Spinal cord (tissue), 10 donors: ENCODE measurements around the gene ZBTB1. TPM values are rescaled to one million over a fixed set of nuclear protein-coding genes. Genes with fewer than 3 reads are reported as not detected.
"Not testable (repeated sequence)": the region's sequence is repeated elsewhere in the genome, so short reads cannot be mapped to it uniquely, and the experiment has no call there.

ENCODE experiments used
- DNase-seq, 6 donors: peaks; one replicate each; pipeline versions ENCODE4 v3.0.0 to v3.0.0-alpha.2; 2013 to 2015; ENCODE audit warnings: low spot score in 6 of 6, low read depth in 4 of 6
- H3K27ac ChIP-seq: one replicate; pipeline ENCODE4 v1.5.1; 2013; ENCODE audit warnings: low read depth, low read length, control low read depth
- H3K27me3 ChIP-seq: one replicate; pipeline ENCODE4 v1.6.1; 2013; ENCODE audit warnings: low read length; ENCODE audit not compliant: control insufficient read depth, insufficient read depth
- H3K36me3 ChIP-seq: one replicate; pipeline ENCODE4 v1.6.1; 2013; ENCODE audit warnings: low read length; ENCODE audit not compliant: control insufficient read depth, insufficient read depth
- H3K4me1 ChIP-seq: one replicate; pipeline ENCODE4 v1.6.1; 2013; ENCODE audit warnings: low read length; ENCODE audit not compliant: control insufficient read depth, insufficient read depth
- H3K4me3 ChIP-seq: one replicate; pipeline ENCODE4 v1.5.1; 2013; ENCODE audit warnings: low read depth, low read length, control low read depth
- H3K9me3 ChIP-seq: one replicate; pipeline ENCODE4 v1.6.1; 2013; ENCODE audit warnings: low read length; ENCODE audit not compliant: control insufficient read depth, insufficient read depth
- WGBS: methylation state at CpG from one replicate; pipeline ENCODE4 v1.1.5; 2013; ENCODE audit warnings: missing lambda C conversion rate; ENCODE audit not compliant: insufficient coverage; 5-methylcytosine and 5-hydroxymethylcytosine counted together
- polyA plus RNA-seq, 2 donors: library from polyadenylated mRNA; unstranded; fragments of 120-200 nt; gene quantifications; one replicate each; pipeline ENCODE4 v1.2.1, GENCODE V29; 2013; ENCODE audit not compliant: insufficient read length in 2 of 2
- total RNA-seq, 2 donors: library from RNA; depleted of rRNA in 1 of 2; stranded (reverse); fragments of 120-200 nt in 1 of 2; fragments of >200 nt in 1 of 2; gene quantifications; one replicate each; pipeline versions ENCODE4 v1.2.3 to v1.2.4, GENCODE V29; 2013 to 2014
- donor health status: healthy.

The ZBTB1 gene
- total and polyA plus RNA-seq, 4 donors: 35.7 to 75.1 (median 49.1) TPM

DNA sequence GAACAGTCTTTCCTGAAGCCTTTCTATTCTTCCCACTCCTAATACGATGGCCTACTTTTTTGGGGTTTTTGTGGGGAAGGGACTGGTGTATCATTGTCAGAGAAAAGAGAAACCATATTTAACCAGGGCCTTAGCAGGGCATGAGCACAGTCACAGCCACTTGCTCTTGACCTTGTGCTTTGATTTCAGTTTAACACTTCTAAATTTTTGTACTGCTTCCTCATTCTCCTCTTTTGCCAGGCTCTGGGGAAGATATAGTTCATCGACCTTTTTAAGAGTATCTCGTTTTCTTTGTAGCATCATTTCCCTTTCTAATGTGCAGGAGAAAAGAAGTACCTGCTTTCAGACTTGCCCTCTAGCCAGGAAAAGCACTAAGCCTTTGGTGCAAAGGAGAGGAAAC, 2.2 kb downstream of the ZBTB1 start:
- no CpG with 5 or more reads among the region's 3 CpGs for WGBS
- Histone ChIP-seq H3K27ac (no peak overlapping the region), H3K4me3 (peak overlapping the region; percentile 2), H3K36me3 (peaks cover 2% of the 10 kb centered on the region), H3K27me3 (no peaks in the 10 kb centered on the region), H3K9me3 (no peaks in the 10 kb centered on the region), H3K4me1 (peaks cover 10% of the 10 kb centered on the region)
- DNase-seq: no peak

DNA sequence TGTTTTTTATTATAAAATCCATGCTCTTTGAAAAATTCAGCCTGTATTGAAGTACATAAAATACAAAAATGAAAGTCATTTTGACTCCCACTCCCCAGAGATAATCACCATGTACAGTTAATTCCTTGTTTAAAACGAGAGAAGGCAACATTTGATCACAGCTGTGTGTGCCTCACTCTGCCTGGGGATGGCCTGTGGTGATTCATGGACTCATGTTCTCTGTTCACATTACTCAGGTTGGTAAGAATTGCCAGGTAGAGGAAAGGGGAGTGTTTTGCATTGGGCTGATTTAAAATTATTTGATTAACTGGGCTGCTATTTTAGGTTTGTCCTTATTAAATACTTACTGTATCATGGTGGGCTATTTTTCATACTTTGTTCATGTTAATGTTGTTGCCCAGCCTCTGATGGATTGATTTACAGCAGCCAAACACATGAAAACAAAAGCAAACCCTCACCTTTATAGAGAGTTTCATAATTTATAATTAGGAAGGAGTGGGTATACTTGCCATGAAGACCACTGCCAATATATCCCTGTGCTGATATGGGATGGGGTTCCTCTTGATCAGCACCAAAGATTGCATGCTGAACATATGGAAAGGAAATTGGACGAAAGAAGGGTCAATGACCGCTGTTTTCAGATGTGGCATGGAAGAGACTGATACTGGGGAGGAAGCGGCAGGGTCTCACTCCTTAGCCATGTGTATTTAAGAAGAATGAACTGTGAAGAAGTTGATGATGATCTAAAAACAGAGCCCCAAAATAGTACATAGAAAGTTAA, 3.0 kb downstream of the ZBTB1 start:
- no peak for DNase-seq
- Histone ChIP-seq H3K4me1 (peaks cover 6% of the 10 kb centered on the region), H3K9me3 (no peaks in the 10 kb centered on the region), H3K4me3 (no peak overlapping the region), H3K27ac (no peak overlapping the region), H3K36me3 (peaks cover 2% of the 10 kb centered on the region), H3K27me3 (no peaks in the 10 kb centered on the region)
- 86% methylated on average over 2 of the region's 4 CpGs for WGBS

DNA sequence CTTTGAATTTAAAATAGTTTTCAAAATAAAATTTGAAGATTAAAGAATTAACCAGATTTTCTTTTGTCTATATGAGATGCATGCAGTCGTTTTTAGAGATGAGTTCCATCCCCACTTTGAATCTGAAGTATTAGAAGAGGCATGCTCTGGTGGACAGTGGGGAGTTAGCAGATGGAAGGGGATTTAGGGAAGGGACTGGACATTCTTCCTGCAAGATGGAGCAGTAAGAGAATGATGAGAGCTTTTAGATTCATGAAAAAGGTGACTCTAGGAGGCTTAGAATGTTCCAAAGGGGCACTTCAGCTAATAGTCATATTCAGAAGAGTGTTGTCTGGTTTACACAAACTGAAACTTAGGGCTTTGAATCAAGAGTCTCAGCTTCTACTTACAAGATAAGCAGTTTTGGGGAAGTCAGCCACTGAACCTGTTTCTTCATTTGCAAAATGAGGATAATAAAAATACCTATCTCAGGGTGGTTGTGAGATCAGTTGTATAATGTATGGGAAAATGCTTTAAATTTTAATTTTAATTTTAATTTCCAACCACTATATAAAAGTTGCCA, 3.7 kb downstream of the ZBTB1 start:
- Histone ChIP-seq H3K4me3 (no peak overlapping the region), H3K27me3 (no peaks in the 10 kb centered on the region), H3K4me1 (peaks cover 5% of the 10 kb centered on the region), H3K9me3 (no peaks in the 10 kb centered on the region), H3K27ac (no peak overlapping the region), H3K36me3 (peaks cover under 1% of the 10 kb centered on the region)
- WGBS: 86% methylated on average over 1 of the region's 1 CpG
- DNase-seq: no peak

DNA sequence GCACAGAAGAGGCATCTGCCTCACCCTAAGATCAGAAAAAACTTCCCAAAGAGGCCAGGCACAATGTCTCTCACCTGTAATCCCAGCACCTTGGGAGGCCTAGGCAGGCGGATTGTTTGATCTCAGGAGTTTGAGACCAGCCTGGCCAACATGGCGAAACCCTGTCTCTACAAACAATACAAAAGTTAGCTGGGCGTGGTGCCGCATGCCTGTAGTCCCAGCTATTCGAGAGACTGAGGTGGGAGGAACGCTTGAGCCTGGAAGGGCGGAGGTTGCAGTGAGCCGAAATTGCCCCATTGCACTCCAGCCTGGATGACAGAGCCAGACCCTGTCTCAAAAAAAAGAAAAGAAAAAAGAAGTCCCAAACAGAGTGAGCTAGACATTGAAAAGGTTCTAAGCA, 4.5 kb downstream of the ZBTB1 start:
- H3K27me3 ChIP-seq: no peaks in the 10 kb centered on the region
- H3K4me1 ChIP-seq: peaks cover 5% of the 10 kb centered on the region
- H3K27ac ChIP-seq: no peak overlapping the region
- no peaks in the 10 kb centered on the region for H3K9me3 ChIP-seq
- H3K36me3 ChIP-seq: no peaks in the 10 kb centered on the region
- DNase-seq: no peak
- WGBS: 88% methylated on average over 7 of the region's 8 CpGs
- no peak overlapping the region for H3K4me3 ChIP-seq

DNA sequence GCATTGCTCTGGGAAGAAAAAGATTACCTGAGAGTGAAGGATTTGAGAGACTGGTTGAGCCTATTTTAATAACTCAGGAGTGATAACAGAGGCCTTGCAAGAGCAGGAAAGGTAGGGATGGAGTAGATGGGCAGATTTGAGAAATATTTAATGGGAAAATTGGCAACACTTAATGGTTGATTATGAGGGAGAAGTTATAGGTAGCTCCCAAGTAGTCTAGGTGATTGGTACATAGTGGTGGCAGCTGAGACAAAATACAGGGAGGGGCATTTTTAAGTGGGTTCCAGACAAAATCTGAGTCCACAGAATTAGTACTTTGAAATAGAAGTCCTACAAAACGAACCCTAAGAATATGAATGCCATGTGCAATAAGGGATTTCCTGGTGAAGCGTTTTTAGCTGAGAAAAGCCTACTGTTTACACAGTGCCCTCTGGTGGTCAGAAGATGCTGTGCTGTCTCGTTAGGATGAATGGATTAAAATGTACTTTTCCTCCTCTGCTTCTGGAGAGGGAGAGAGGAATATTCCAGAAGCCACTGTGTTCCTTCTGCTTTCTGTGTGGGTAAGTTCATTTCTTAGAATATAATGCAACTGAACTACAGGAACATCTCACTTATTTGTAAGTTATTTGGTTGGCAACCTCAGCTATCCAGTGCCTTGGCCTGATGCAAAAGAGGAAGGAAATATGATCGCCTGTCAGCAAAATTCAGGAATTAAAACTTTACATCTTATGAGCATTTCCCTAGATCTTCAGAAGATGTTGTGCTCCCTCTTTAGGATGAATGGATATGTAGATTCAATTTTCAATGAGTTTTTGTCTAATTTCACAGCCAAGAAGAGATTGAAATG, 6.5 kb downstream of the ZBTB1 start:
- no peak overlapping the region for H3K27ac ChIP-seq

DNA sequence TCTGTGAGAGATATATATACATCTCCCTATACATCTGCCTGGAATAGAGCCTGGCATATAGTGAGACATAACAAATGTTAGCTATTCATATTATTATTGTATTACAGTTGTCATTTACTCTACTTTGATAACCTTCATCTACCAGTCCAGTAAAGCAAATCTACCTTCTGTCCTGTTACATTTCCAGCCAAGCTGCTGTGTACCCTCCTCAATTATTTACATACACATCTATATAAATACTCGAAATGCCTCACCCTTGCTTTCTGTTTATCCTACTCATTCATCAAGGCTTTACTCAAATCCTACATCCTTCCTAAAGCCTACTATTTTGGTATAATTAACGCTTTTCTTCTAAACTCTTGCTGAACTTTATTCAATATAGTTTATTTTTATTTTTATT, 8.7 kb downstream of the ZBTB1 start:
- no peaks in the 10 kb centered on the region for H3K9me3 ChIP-seq
- 100% methylated on average over 1 of the region's 2 CpGs for WGBS

More for the DNA sequence above, 6.5 kb downstream of the ZBTB1 start:
- whole genome bisulfite sequencing: no CpG with 5 or more reads among the region's 4 CpGs
- H3K27me3 ChIP-seq: no peaks in the 10 kb centered on the region
- H3K4me3 ChIP-seq: no peak overlapping the region
- H3K4me1 ChIP-seq: peaks cover 4% of the 10 kb centered on the region
- DNase-seq: peak; percentile 31 to 89 (median 54)
- no peaks in the 10 kb centered on the region for H3K36me3 ChIP-seq
- no peaks in the 10 kb centered on the region for H3K9me3 ChIP-seq

DNA sequence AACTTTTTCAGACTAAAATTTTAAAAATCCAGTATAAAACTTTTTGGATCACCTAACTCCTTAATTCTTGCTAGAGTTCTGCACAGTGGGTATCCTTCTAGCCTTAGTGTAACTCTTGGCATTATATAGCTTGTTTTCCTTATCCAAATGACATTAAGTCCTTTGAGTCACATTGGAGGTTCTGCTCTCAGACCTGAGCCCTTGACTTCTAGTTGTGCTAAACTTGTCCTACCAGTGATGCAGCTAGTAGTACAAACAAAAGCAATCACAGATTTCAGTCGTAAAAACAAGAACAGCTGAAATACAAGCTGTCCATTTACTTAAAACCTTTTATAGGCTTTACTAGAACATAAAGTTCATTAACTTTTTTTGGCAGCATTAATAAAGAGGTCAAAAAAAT, 10.5 kb downstream of the ZBTB1 start:
- H3K36me3 ChIP-seq: no peaks in the 10 kb centered on the region
- DNase-seq: no peak
- H3K4me1 ChIP-seq: no peaks in the 10 kb centered on the region
- H3K27ac ChIP-seq: no peak overlapping the region
- no peaks in the 10 kb centered on the region for H3K9me3 ChIP-seq
- WGBS: 60% methylated on average over 1 of the region's 1 CpG
- H3K4me3 ChIP-seq: no peak overlapping the region
- H3K27me3 ChIP-seq: no peaks in the 10 kb centered on the region

More for the DNA sequence above, 8.7 kb downstream of the ZBTB1 start:
- H3K4me1 ChIP-seq: no peaks in the 10 kb centered on the region
- DNase-seq: no peak
- no peaks in the 10 kb centered on the region for H3K27me3 ChIP-seq
- H3K4me3 ChIP-seq: no peak overlapping the region
- H3K27ac ChIP-seq: no peak overlapping the region
- H3K36me3 ChIP-seq: no peaks in the 10 kb centered on the region

DNA sequence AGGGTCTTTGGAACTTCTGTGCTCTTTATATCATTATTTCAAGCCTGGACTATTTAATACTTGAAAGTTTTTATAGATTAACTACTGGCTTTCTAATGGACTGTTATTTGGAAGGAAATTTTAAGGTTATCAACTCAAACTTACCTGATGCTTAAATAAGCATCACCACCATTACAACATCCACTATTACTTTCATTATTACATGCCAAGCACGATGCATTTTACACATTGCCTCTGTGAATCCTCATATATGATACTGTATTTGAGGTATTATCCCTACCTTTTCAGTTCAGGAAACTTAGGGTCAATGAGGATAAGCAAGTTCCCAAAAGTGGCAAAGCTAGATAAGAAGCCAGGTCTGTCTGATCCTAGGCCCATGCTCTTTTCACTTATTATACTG, 12.4 kb downstream of the ZBTB1 start:
- no peak overlapping the region for H3K27ac ChIP-seq
- no peak for DNase-seq

DNA sequence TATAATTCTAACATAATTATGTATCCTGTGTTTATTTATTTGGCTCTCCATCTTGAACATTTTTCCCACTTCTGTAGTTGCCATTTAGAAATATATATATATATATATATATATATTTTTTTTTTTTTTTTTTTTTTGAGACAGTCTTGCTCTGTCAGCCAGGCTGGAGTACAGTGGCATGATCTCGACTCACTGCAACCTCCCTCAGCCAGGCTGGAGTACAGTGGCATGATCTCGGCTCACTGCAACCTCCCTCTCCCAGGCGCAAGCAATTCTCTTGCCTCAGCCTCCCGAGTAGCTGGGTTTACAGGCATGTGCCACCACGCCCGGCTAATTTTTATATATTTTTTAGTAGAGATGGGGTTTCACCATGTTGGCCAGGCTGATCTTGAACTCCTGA, 13.1 kb downstream of the ZBTB1 start:
- H3K36me3 ChIP-seq, H3K4me3 ChIP-seq, H3K27ac ChIP-seq, DNase-seq, H3K27me3 ChIP-seq, H3K9me3 ChIP-seq, H3K4me1 ChIP-seq: not testable (repeated sequence)
- WGBS: 95% methylated on average over 6 of the region's 6 CpGs

More for the DNA sequence above, 12.4 kb downstream of the ZBTB1 start:
- H3K4me1 ChIP-seq: no peaks in the 10 kb centered on the region
- WGBS: no CpG with 5 or more reads among the region's 1 CpG
- no peaks in the 10 kb centered on the region for H3K36me3 ChIP-seq
- no peaks in the 10 kb centered on the region for H3K9me3 ChIP-seq
- H3K4me3 ChIP-seq: no peak overlapping the region
- no peaks in the 10 kb centered on the region for H3K27me3 ChIP-seq
